Activated gamma-delta T cell treated with Interleukin-2 at 50 U/mL for 16 hours (primary cell): Measurements from ENCODE around the gene TNIK.

Experiments used
- DNase-seq: peaks from one replicate; pipeline ENCODE4 v3.0.0-alpha.2; 2020

The TNIK gene

GRCh38 chr3:171181907-171182690 is 278.1 kb downstream of the TNIK start:
- DNase-seq: no peak

DNA sequence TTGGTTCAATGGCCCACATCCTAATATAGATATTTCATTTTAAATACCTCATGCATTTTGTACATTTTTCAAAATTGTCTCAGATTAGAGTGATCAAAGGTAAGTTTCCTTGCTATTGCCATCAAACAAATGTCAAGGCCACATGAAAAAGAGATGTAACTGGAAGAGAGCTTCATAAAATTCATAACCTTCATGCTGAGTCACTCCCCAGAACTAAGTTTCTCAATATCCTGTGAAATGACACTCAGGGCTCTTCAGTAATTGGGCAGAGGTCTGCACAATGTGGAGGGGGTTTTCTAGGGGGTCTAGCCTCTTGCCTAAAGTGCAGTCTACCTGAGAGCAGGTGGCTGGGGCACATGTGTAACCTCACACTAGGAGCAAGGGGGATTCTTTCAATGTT is 281.5 kb downstream of the TNIK start:
- no peak for DNase-seq

GRCh38 chr3:171177553-171177952 is 282.7 kb downstream of the TNIK start:
- DNase-seq: no peak

- no peak for DNase-seq
Measured at GRCh38 chr3:171177056-171177455, 283.1 kb downstream of the TNIK start.

- DNase-seq: no peak
Measured at GRCh38 chr3:171176244-171176933, 283.8 kb downstream of the TNIK start.

GRCh38 chr3:171175741-171176234 is 284.4 kb downstream of the TNIK start:
- DNase-seq: no peak

DNA sequence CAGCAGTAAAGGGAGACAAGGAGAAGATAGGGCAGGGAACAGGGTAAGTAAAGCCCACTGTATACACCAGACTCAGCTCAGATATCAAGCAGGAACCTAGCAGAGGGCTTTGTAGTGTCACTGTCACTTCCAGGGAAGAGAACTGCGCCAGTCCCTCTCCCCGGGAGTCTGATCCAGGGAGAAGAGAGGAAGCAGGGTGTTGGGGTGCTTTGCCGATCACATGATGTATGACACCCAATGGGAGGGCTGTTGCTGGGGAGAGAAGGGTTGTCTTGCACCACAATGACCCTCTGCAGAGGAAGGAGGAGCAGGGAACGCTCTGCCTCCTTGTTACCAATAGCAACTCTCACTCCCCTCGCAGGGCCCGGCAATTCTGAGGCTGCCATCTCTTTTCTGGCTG is 286.5 kb downstream of the TNIK start:
- no peak for DNase-seq

DNA sequence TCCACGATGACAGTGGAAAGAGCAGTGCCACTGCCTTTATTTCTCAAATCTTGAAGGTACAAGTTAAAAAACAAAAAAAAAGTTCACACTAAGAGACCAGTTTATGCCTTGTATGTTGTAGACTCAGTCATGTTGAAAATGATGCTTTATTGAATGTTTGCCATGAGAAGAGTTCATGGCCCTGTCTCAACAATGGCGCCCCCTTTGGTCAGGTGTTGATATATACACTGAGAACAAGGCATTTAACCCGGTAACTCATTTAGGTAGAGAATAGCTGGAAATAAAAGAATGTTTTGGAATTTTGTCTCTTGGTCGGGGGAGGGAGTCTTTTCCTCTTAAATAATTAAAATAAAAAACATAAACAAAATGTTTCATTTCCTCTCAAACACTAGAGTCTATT is 288.1 kb downstream of the TNIK start:
- DNase-seq: no peak

DNA sequence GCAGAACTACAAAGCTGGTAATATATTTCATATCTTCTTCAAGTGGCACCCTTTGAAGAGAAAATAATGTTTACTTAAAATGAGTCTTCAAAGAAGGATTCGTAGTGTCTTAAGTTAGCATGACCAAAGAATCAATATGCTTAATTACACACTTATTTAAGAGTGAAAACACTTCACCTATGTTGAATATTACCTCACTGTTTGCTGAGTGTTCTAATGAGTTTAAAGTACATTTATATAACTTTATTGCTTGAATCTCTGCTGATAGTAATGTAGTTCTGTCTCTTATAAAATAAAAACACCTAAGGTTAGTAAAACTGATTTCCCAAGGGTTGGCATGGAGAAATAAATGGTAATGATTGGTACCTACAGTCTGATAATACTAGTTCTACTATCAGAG is 290.3 kb downstream of the TNIK start:
- no peak for DNase-seq

DNA sequence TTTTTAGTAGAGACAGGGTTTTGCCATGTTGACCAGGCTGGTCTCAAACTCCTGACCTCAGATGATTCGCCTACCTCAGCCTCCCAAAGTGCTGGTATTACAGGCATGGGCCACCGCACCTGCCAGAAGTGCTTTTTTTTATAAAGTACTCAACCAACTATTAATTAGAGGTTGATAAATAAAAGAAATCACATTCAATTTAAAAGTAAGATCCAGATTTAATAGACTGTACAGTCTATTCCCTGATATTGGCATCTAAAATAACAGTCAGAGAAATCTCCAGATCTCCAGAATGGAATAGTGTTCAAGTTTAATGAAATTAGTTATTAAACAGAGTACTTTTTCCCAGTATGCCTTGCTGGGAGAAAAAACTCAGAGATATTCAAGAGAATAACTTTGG is 290.8 kb downstream of the TNIK start:
- no peak for DNase-seq

GRCh38 chr3:171168551-171168950 is 291.7 kb downstream of the TNIK start:
- DNase-seq: no peak

DNA sequence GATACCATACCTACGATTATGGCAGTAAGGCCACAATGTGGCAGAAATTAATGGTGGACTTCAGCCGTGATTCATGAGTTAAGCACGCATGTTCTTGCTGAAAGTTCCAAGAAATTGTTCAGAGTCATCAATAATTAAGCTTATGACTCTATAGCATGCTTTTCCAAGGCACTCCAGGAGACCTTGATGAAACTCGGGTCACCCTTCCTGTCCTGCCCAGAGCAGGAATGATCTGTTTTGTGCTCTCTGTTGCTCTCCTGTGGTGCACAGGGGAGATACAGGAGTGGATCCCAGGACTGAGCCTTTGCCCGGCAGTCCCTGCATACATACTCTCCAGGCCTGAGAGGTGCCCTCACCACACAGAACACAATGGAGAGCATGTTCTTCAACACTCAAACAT is 292.1 kb downstream of the TNIK start:
- DNase-seq: no peak

GRCh38 chr3:171165983-171166382 is 294.2 kb downstream of the TNIK start:
- no peak for DNase-seq

DNA sequence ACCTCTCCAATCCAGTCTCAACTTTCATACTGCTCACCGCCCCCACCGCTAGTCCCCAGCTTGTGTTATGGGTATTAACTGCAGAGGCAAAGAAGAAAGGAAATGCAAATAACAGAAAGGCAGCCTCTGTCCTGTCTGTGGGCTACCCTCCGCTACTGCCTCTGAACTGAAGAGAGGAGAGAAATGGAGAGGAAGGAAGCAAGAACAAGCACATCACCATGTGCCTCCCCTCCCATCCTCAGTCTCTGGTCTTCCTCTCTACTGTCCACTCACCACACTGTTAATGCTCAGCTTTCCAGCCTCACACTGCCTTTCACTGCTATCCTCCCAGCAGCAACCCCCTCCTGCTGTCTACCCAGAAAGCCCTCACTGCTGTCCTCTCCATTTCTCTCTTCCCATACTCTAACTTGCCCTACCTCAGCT is 294.7 kb downstream of the TNIK start:
- DNase-seq: no peak

DNA sequence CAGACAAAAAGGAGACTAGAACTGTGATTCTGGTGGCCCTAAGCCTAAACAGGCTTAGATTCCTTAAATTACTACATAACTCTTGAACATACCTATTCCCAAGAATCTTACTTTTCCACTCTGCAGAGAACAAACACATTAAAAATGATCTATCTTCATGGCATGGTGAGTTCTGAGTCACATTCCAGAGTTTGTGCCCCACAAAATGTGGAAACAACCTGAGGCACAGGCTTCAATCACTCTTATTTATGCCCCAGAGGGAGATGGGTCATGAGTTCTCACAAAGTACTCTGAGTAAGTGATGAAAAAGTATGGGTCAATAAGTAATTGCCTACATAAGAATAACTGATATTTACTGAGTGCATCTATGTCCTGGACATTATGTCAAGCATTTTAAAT is 296.1 kb downstream of the TNIK start:
- no peak for DNase-seq

DNA sequence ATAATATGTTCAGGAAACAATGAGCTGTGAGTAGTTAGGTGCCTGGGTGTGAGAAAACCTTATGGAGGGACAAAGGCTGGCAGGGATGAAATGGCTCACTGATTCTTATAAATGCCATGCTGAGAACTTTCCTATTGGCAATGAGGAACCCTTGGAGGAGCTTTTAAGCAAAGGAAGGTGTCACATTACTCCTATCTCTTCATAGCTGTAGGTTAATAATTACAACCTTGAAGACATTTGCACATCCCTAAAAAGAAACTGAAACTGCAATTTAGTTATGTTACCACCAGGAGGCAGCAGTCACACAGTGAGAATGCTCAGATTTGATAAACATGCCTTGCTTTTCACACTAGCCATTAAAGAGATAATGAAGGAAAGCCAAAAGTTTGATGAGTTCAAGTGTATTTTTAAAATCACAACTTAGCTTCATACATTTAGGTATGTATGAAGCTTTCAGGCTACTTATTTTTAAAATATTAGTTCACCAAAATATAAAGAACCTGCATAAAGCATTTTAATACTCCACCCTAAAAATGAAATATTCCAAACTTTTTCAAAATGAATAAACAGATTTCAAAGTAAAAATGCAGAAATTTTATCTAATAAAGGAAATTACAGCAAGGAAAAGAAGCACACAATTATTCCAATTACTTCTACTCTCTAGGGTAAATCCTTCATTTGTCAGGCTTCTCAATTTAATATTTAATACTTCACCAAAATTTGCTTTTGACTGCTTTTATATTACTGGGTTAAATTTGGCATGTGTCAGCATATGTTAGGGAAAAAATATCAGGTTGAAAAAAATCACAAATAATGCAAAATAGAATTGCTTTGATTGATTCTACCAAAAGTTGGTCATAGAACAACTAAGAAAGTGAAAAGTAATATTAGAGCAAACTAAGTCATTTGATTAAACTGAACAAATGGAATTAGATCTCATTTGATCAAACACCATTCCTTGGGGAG is 296.8 kb downstream of the TNIK start:
- DNase-seq: no peak

DNA sequence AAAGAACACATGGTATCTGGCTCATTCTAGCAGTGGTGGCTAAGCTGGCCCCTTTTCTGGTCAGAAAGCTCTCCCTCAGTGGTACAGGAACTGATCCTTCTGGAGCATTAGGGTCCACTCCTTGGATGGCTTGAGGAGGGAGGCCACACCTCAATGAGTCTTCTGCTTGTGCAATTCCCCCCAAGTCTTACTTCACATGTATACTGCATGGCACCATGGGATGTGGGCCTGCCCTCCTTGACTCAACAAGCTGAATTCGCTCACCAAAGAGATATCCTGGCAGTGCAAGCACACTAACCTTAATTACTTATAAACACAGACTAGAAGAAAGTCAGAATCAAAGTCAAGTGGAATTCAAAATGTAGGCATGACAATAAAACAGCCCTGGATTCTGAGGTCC is 299.9 kb downstream of the TNIK start:
- DNase-seq: no peak

DNA sequence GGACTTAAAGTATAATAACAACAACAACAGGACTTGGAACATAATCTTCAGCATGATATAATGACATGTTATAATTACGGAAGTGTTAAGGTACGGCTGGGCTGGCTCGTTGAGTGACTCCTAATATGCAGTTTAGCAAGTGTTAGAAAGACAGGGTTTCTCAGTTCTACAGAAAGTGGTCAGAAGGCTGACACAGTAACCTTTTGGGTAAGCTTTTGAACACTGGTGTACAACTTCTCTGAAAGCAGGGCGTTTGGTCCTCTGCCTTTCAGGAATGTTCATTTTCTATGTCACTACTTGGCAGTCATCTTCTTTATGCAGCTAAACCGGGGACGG is 300.4 kb downstream of the TNIK start:
- no peak for DNase-seq

DNA sequence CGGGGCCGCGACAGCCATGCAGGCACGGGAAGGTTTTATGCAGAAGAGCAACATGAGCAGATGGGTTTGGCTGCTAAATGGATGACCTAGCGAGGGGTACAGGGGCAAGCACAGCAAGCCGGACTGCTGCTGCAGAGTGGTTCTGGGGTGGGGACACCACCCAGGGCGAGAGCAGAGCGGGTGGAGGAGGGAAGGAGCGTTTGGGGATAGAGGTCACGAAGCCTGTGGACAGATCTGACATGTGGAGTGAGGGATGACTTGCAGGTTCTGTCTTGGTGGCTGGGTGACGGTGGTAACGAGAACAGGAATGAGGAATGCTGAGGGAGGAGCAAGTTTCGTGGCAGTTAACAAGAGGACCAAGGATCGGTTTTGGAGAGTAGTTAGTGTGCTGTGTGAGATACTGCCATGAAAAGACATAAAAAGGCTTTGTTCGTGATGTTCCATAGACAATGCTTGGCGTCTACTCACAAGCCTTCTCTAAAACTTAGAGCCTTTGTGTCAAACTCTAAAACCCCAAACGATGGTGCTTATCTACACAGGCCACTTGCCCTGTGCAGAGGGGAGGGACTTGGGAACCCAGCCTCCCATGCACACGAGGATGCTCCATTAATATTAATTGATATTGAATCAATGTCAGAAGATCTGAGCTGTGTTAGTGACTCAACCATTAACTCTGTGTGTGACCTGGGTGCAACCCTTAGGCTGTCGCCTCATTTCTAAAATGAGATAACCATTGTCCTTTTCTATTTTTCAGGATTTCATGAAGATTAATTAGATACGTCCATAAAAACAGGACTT is 301.0 kb downstream of the TNIK start:
- no peak for DNase-seq

GRCh38 chr3:171157980-171158379 is 302.2 kb downstream of the TNIK start:
- DNase-seq: no peak

DNA sequence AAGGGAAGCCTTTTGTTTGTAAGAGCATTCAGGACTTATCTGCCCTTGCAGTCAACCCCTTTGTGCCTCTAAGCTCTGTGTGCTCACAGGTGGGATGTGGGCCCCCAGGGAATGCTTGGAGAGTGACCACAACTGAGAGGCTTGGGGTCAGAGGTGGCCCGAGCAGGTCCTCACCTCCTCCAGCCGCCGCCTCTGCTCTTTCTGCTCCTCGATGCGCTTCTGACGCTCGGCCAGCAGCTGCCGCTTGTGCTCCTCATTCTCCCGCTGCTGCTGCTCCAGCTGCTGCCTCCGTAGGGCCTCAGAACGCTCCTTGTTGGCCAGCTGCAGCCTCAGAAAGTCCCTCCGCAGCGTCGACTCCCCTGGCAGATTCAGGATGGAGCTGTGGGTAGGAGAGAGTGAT is 302.9 kb downstream of the TNIK start:
- no peak for DNase-seq

DNA sequence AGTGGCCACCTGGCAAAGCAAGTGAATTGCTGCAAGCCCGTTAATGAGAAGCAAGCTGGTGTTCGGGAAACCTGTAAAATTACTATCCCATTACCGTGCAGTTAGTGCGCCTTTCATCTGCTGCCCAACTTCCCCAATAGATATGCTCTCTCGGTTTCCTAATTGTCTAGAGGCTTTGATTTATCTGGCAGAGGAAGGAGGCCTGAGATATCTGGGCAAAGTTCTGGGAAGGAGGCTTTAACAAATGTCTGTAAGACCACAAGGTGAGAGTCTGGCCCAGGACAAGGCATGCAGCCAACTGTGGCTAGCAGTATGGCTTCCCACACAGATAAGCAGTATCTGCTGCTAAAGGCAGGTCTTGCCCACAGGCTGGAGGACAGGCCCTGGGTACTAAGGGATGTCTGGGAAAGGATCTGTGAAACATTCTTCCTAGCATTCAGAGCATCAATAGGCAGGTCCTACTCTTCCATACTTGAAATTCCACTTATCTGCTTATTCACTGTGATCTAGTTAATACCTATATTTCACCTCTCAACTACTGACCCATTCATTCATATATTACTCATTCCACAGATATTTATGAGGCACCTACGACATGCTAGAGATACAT is 303.7 kb downstream of the TNIK start:
- DNase-seq: no peak
